ENCODE measurements around the gene NT5DC2. TPM values are rescaled to one million over a fixed set of nuclear protein-coding genes. Genes with fewer than 3 reads are reported as not detected.

NT5DC2 gene
- total and polyA plus RNA-seq, 10 of the 15 experiments (the other 5 are each of a cell fraction or from before 2014, with no cell fraction given): 21.6 to 135 (median 66.8) TPM

- WGBS (ENCODE audit: insufficient coverage, insufficient replicate concordance, low lambda C conversion rate, missing lambda C conversion rate): 57% methylated on average over 14 of the region's 14 CpGs
- H4K20me1 ChIP-seq (ENCODE audit: control insufficient read depth, insufficient read depth): no peaks in the 10 kb centered on the region
- ChIA-PET CTCF (interaction anchor here (0.6 kb wide), 1 partner anchor 32 kb away, joined by 3 read pairs; no protein-coding TSS in a partner anchor), RAD21 (ENCODE audit: unreplicated experiment) (interaction anchor here (0.5 kb wide), 1 partner anchor 1032 kb away, joined by 3 read pairs; no protein-coding TSS in a partner anchor), SMC1A (ENCODE audit: uncharacterized antibody, unreplicated experiment) (no interaction called here), POLR2A (interaction anchor here (0.6 to 1.0 kb wide), 3 partner anchors 9 to 239 kb away, joined by 3 to 4 read pairs (median 3); partner anchors contain the start of gene NEK4)
- H3K4me3 ChIP-seq: peak overlapping the region; percentile 81
- H3K9ac ChIP-seq (ENCODE audit: control insufficient read depth, insufficient read depth, low read length): peak overlapping the region; percentile 74
- peak overlapping the region; percentile 92 for H3K4me2 ChIP-seq (ENCODE audit: control insufficient read depth, insufficient read depth)
- H3K27ac ChIP-seq (ENCODE audit: control insufficient read depth, insufficient read depth): peak overlapping the region; percentile 36
- BruUV-seq (replicated peaks): TSS peak; percentile 81
- no peaks in the 10 kb centered on the region for H3K27me3 ChIP-seq (replicated peaks in 1 of 2; ENCODE audit: control insufficient read depth in 2 of 2, insufficient read depth in 2 of 2, low read length in 1 of 2)
- ATAC-seq (no peak), DNase-seq (ENCODE audit: low read depth, low spot score) (no peak), FAIRE-seq (no peak)
- H3K79me2 ChIP-seq (ENCODE audit: control insufficient read depth, insufficient read depth, low read length): peaks cover 34% of the 10 kb centered on the region
- TF ChIP-seq CHD1 (IDR thresholded peaks at IDR 0.05; ENCODE audit: low read depth, low read length) (no peak), RELB (IDR thresholded peaks at IDR 0.05; ENCODE audit: low read depth) (peak; percentile 27; the same call in 1 of the 2 replicates), RCOR1 (conservative IDR thresholded peaks at IDR 0.05; ENCODE audit: low read depth, low read length) (no peak), ATF7 (IDR thresholded peaks at IDR 0.05; ENCODE audit: low read depth) (0 out of 2 replicates have a peak, but pooled peaks have one; percentile 60), DPF2 (IDR thresholded peaks at IDR 0.05) (no peak), HCFC1 (IDR thresholded peaks at IDR 0.05; ENCODE audit: low read length) (no peak), ZBED1 (IDR thresholded peaks at IDR 0.05; ENCODE audit: borderline replicate concordance) (0 out of 2 replicates have a peak, but pooled peaks have one; percentile 10)
- in situ Hi-C loops (cut with MboI) (no loop called here), intact Hi-C loops (cut with micrococcal nuclease; ENCODE audit: unreplicated experiment) (no loop called here)
- peaks cover 13% of the 10 kb centered on the region for H3K4me1 ChIP-seq (ENCODE audit: control insufficient read depth, insufficient read depth, low read length)
- peaks cover 0 to 10% of the 10 kb centered on the region in 2 experiments; a peak in 2 of 4 replicates for H3K36me3 ChIP-seq (ENCODE audit: control insufficient read depth in 2 of 2, insufficient read depth in 2 of 2, low read length in 1 of 2)
- 0 out of 2 replicates have a peak overlapping the region, but pooled peaks have one; percentile 13 for H2AFZ ChIP-seq (ENCODE audit: control insufficient read depth, low read depth, low read length)
- H3K9me3 ChIP-seq (replicated peaks; ENCODE audit: control insufficient read depth, insufficient read depth, low read length): no peaks in the 10 kb centered on the region
Measured at GRCh38 chr3:52531860-52532516, 1.7 kb downstream of the NT5DC2 start.
